ENCODE results near the gene MAPK13.

Gene MAPK13

GRCh38 chr6:36116066-36116864 is 14.0 kb upstream of the MAPK13 start:
- H3K9me3 ChIP-seq (ENCODE audit: control insufficient read depth, insufficient read depth, low read length), result no peaks in the 10 kb centered on the region
- no peaks in the 10 kb centered on the region for H3K36me3 ChIP-seq (ENCODE audit: control insufficient read depth, insufficient read depth, low read length)
- H3K4me1 ChIP-seq (ENCODE audit: control insufficient read depth, insufficient read depth, low read length), result peaks cover 8% of the 10 kb centered on the region
- no peak overlapping the region for H3K9ac ChIP-seq (ENCODE audit: low read depth, low read length)
- no peak overlapping the region for H3K4me3 ChIP-seq (ENCODE audit: low read depth, low read length)
- no peaks in the 10 kb centered on the region for H3K27me3 ChIP-seq (ENCODE audit: control insufficient read depth, insufficient read depth, low read length)

GRCh38 chr6:36116943-36117342 is 13.4 kb upstream of the MAPK13 start:
- Histone ChIP-seq H3K9me3 (ENCODE audit: control insufficient read depth, insufficient read depth, low read length) (no peaks in the 10 kb centered on the region), H3K9ac (ENCODE audit: low read depth, low read length) (no peak overlapping the region), H3K27me3 (ENCODE audit: control insufficient read depth, insufficient read depth, low read length) (no peaks in the 10 kb centered on the region), H3K4me3 (ENCODE audit: low read depth, low read length) (no peak overlapping the region), H3K4me1 (ENCODE audit: control insufficient read depth, insufficient read depth, low read length) (peaks cover 9% of the 10 kb centered on the region), H3K36me3 (ENCODE audit: control insufficient read depth, insufficient read depth, low read length) (no peaks in the 10 kb centered on the region)

GRCh38 chr6:36117658-36118549 is 12.4 kb upstream of the MAPK13 start:
- peaks cover 9% of the 10 kb centered on the region for H3K4me1 ChIP-seq (ENCODE audit: control insufficient read depth, insufficient read depth, low read length)
- no peaks in the 10 kb centered on the region for H3K27me3 ChIP-seq (ENCODE audit: control insufficient read depth, insufficient read depth, low read length)
- no peaks in the 10 kb centered on the region for H3K9me3 ChIP-seq (ENCODE audit: control insufficient read depth, insufficient read depth, low read length)
- no peak overlapping the region for H3K4me3 ChIP-seq (ENCODE audit: low read depth, low read length)
- no peak overlapping the region for H3K9ac ChIP-seq (ENCODE audit: low read depth, low read length)
- no peaks in the 10 kb centered on the region for H3K36me3 ChIP-seq (ENCODE audit: control insufficient read depth, insufficient read depth, low read length)

- Histone ChIP-seq H3K9ac (ENCODE audit: low read depth, low read length) (no peak overlapping the region), H3K4me1 (ENCODE audit: control insufficient read depth, insufficient read depth, low read length) (peaks cover 12% of the 10 kb centered on the region), H3K36me3 (ENCODE audit: control insufficient read depth, insufficient read depth, low read length) (no peaks in the 10 kb centered on the region), H3K4me3 (ENCODE audit: low read depth, low read length) (no peak overlapping the region), H3K9me3 (ENCODE audit: control insufficient read depth, insufficient read depth, low read length) (no peaks in the 10 kb centered on the region), H3K27me3 (ENCODE audit: control insufficient read depth, insufficient read depth, low read length) (no peaks in the 10 kb centered on the region)
Observed at GRCh38 chr6:36118550-36119107, 11.7 kb upstream of the MAPK13 start.

- Histone ChIP-seq H3K4me1 (ENCODE audit: control insufficient read depth, insufficient read depth, low read length) (peaks cover 10% of the 10 kb centered on the region), H3K9ac (ENCODE audit: low read depth, low read length) (no peak overlapping the region)
Observed at GRCh38 chr6:36119209-36119608, 11.1 kb upstream of the MAPK13 start.

DNA sequence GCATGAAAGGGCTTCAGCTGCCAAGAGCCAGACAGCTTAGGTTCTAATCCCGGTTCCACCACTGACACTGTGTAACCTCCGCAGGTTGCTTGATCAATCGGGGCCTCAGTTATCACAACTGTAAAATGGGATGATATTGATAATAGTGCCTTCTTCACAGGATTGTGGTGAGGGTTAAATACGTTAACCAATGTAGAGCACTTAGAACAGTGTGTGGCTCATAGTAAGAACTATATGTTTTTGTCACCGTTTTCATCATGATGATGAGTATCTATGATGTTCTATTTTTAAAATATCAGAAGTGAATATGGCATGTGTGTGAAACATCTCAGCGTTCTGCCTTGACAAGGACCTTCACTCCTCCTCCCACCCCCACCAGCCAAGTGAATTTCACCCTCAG is 10.3 kb upstream of the MAPK13 start:
- Histone ChIP-seq H3K27me3 (ENCODE audit: control insufficient read depth, insufficient read depth, low read length) (no peaks in the 10 kb centered on the region), H3K4me1 (ENCODE audit: control insufficient read depth, insufficient read depth, low read length) (peaks cover 10% of the 10 kb centered on the region), H3K9ac (ENCODE audit: low read depth, low read length) (no peak overlapping the region)

More at GRCh38 chr6:36119209-36119608, 11.1 kb upstream of the MAPK13 start:
- H3K36me3 ChIP-seq (ENCODE audit: control insufficient read depth, insufficient read depth, low read length), result no peaks in the 10 kb centered on the region
- H3K9me3 ChIP-seq (ENCODE audit: control insufficient read depth, insufficient read depth, low read length), result no peaks in the 10 kb centered on the region
- no peak overlapping the region for H3K4me3 ChIP-seq (ENCODE audit: low read depth, low read length)
- H3K27me3 ChIP-seq (ENCODE audit: control insufficient read depth, insufficient read depth, low read length), result no peaks in the 10 kb centered on the region

DNA sequence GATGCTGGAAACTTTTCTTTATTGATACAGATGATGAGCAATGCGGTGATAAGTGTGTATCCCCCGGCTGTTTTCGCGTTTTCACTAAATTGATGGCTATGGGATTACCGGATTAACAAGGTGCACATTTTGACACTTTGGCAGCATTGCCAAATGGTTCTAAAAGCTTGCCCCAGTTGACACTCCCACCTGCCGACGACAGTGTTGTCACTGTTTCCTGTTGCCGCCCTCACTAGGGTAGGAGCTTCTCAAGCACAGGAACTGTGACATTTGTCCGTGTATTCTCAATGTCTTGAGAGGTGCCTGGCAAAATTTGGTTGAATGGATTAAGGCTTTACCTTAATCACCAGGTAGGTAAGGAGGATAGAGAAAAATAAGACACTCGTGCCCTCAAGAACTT is 9.8 kb upstream of the MAPK13 start:
- Histone ChIP-seq H3K27me3 (ENCODE audit: control insufficient read depth, insufficient read depth, low read length) (no peaks in the 10 kb centered on the region), H3K36me3 (ENCODE audit: control insufficient read depth, insufficient read depth, low read length) (no peaks in the 10 kb centered on the region), H3K9me3 (ENCODE audit: control insufficient read depth, insufficient read depth, low read length) (no peaks in the 10 kb centered on the region), H3K4me1 (ENCODE audit: control insufficient read depth, insufficient read depth, low read length) (peaks cover 10% of the 10 kb centered on the region), H3K9ac (ENCODE audit: low read depth, low read length) (no peak overlapping the region), H3K4me3 (ENCODE audit: low read depth, low read length) (no peak overlapping the region)

More for the DNA sequence above, 10.3 kb upstream of the MAPK13 start:
- Histone ChIP-seq H3K9me3 (ENCODE audit: control insufficient read depth, insufficient read depth, low read length) (no peaks in the 10 kb centered on the region), H3K36me3 (ENCODE audit: control insufficient read depth, insufficient read depth, low read length) (no peaks in the 10 kb centered on the region), H3K4me3 (ENCODE audit: low read depth, low read length) (no peak overlapping the region)

DNA sequence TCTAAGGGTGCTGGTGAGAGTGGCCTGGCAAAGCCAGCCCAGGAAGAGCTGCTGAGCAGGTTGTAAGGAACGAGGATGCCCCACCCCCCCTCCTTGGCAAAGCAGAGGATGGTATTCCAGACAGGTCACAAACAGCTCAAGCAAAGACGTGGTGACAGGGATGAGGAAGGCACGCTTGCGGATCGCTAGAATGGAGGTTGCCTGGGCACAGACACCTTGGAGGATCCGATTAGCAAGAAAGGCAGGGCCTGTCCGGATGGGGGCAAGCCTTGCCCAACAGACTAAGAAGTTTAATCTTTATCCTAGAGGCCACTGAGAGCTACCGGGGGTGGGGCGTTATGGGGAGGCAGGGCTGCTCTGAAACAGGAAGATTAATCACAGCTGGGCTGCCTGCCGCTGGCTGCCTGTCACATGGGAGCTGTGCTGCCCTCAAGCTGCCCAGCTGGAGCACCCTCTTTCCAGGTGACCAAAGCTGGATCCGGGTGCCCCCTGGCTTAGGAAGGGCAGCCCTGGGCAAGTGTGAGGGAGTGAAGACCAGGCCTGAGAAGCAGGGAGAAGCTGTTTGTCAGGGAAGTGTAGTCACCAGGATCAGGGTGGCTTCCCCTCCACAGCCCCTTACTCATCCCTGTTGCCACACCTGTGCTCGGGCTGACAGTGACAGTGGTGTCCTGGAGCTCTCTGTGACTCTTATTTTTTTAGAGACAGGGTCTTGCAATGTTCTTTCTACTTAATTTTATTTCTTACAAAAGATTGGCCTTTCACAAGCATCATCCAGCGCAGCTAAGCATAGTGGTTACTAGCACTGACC is 9.1 kb upstream of the MAPK13 start:
- H3K9ac ChIP-seq (ENCODE audit: low read depth, low read length), result no peak overlapping the region
- H3K27me3 ChIP-seq (ENCODE audit: control insufficient read depth, insufficient read depth, low read length), result no peaks in the 10 kb centered on the region
- no peaks in the 10 kb centered on the region for H3K36me3 ChIP-seq (ENCODE audit: control insufficient read depth, insufficient read depth, low read length)
- peaks cover 10% of the 10 kb centered on the region for H3K4me1 ChIP-seq (ENCODE audit: control insufficient read depth, insufficient read depth, low read length)
- no peak overlapping the region for H3K4me3 ChIP-seq (ENCODE audit: low read depth, low read length)
- no peaks in the 10 kb centered on the region for H3K9me3 ChIP-seq (ENCODE audit: control insufficient read depth, insufficient read depth, low read length)

- Histone ChIP-seq H3K4me1 (ENCODE audit: control insufficient read depth, insufficient read depth, low read length) (peaks cover 10% of the 10 kb centered on the region), H3K27me3 (ENCODE audit: control insufficient read depth, insufficient read depth, low read length) (no peaks in the 10 kb centered on the region), H3K9ac (ENCODE audit: low read depth, low read length) (no peak overlapping the region), H3K9me3 (ENCODE audit: control insufficient read depth, insufficient read depth, low read length) (no peaks in the 10 kb centered on the region), H3K36me3 (ENCODE audit: control insufficient read depth, insufficient read depth, low read length) (no peaks in the 10 kb centered on the region), H3K4me3 (ENCODE audit: low read depth, low read length) (no peak overlapping the region)
Observed at GRCh38 chr6:36121787-36122494, 8.4 kb upstream of the MAPK13 start.

- Histone ChIP-seq H3K27me3 (ENCODE audit: control insufficient read depth, insufficient read depth, low read length) (no peaks in the 10 kb centered on the region), H3K9ac (ENCODE audit: low read depth, low read length) (no peak overlapping the region), H3K4me1 (ENCODE audit: control insufficient read depth, insufficient read depth, low read length) (peaks cover 10% of the 10 kb centered on the region), H3K4me3 (ENCODE audit: low read depth, low read length) (no peak overlapping the region), H3K9me3 (ENCODE audit: control insufficient read depth, insufficient read depth, low read length) (no peaks in the 10 kb centered on the region), H3K36me3 (ENCODE audit: control insufficient read depth, insufficient read depth, low read length) (no peaks in the 10 kb centered on the region)
Observed at GRCh38 chr6:36122495-36123269, 7.6 kb upstream of the MAPK13 start.

Measured in iPS-15b (cell line).